CD14-positive monocyte (primary cell): ENCODE measurements around the gene ASS1. TPM values are rescaled to one million over a fixed set of nuclear protein-coding genes. Genes with fewer than 3 reads are reported as not detected.

Experiments
- DNase-seq, 3 donors: peaks; one replicate each; pipeline ENCODE4 v3.0.0-alpha.2; 2011 to 2022
- H2AFZ ChIP-seq: 2 replicates; pipeline ENCODE4 v1.6.0; 2012; ENCODE audit warnings: mild to moderate bottlenecking, low read depth, low read length, inconsistent platforms; ENCODE audit not compliant: insufficient read depth, poor library complexity, severe bottlenecking
- H3K27ac ChIP-seq, 2 donors: 1 replicate in 1 of 2; 2 replicates in 1 of 2; pipeline ENCODE4 v1.5.1; 2012 to 2013; ENCODE audit warnings: low read length in 2 of 2, control low read depth in 1 of 2, inconsistent platforms in 1 of 2, low read depth in 1 of 2, mild to moderate bottlenecking in 1 of 2
- H3K27me3 ChIP-seq, 2 donors: one replicate each; pipeline versions ENCODE4 v1.6.0 to v1.6.1; 2011 to 2013; ENCODE audit warnings: low read length in 2 of 2; ENCODE audit not compliant: control insufficient read depth in 2 of 2, insufficient read depth in 2 of 2
- H3K36me3 ChIP-seq, 2 donors: replicated peaks in 1 of 2; 1 replicate in 1 of 2; 2 replicates in 1 of 2; pipeline versions ENCODE4 v1.5.1 to v1.6.1; 2012 to 2013; ENCODE audit warnings: low read length in 2 of 2, control low read depth in 1 of 2, inconsistent platforms in 1 of 2, mild to moderate bottlenecking in 1 of 2; ENCODE audit not compliant: insufficient read depth in 2 of 2, control insufficient read depth in 1 of 2
- H3K4me1 ChIP-seq, 2 donors: 1 replicate in 1 of 2; 2 replicates in 1 of 2; pipeline versions ENCODE4 v1.5.1 to v1.6.1; 2012 to 2013; ENCODE audit warnings: low read length in 2 of 2, control low read depth in 1 of 2, inconsistent platforms in 1 of 2, mild to moderate bottlenecking in 1 of 2, moderate library complexity in 1 of 2; ENCODE audit not compliant: insufficient read depth in 2 of 2, control insufficient read depth in 1 of 2
- H3K4me2 ChIP-seq: replicated peaks from 2 replicates; pipeline ENCODE3; 2012; ENCODE audit warnings: low read length, moderate library complexity, mild to moderate bottlenecking; ENCODE audit not compliant: poor library complexity, severe bottlenecking; ENCODE audit errors: extremely low read depth
- H3K4me3 ChIP-seq, 3 experiments: fragments of 200-600 bp in 1 of 3; sonication (generic) in 1 of 3; replicated peaks in 1 of 3; 1 replicate in 2 of 3; 2 replicates in 1 of 3; pipeline ENCODE4 v1.5.1; 2011 to 2013; ENCODE audit warnings: low read length in 3 of 3, mild to moderate bottlenecking in 3 of 3, control low read depth in 2 of 3, low read depth in 2 of 3, inconsistent platforms in 1 of 3, moderate library complexity in 1 of 3
- H3K79me2 ChIP-seq: 2 replicates; pipeline ENCODE4 v1.6.0; 2012; ENCODE audit warnings: mild to moderate bottlenecking, control low read depth, inconsistent platforms, low read length, moderate library complexity; ENCODE audit not compliant: insufficient read depth
- H3K9ac ChIP-seq: 2 replicates; pipeline ENCODE4 v1.6.0; 2017; ENCODE audit warnings: low read length, mild to moderate bottlenecking; ENCODE audit not compliant: insufficient read depth, poor library complexity, severe bottlenecking
- H3K9me3 ChIP-seq, 2 donors: replicated peaks in 1 of 2; 1 replicate in 1 of 2; 2 replicates in 1 of 2; pipeline versions ENCODE4 v1.5.1 to v1.6.1; 2012 to 2013; ENCODE audit warnings: low read length in 2 of 2, control low read depth in 1 of 2; ENCODE audit not compliant: control insufficient read depth in 1 of 2, insufficient read depth in 1 of 2
- H4K20me1 ChIP-seq: 2 replicates; pipeline ENCODE4 v1.6.0; 2012; ENCODE audit warnings: mild to moderate bottlenecking, low read length, control low read depth, moderate library complexity; ENCODE audit not compliant: insufficient read depth
- H3K27ac Mint-ChIP-seq, 7 donors: one replicate each; pipeline ENCODE4 v1.8.0; 2020; ENCODE audit warnings: mild to moderate bottlenecking in 7 of 7, mixed read lengths in 7 of 7, moderate library complexity in 6 of 7, inconsistent platforms in 2 of 7
- H3K27me3 Mint-ChIP-seq, 3 donors: one replicate each; pipeline ENCODE4 v1.8.0; 2021 to 2022; ENCODE audit warnings: low read depth in 3 of 3, mild to moderate bottlenecking in 3 of 3, mixed read lengths in 3 of 3, moderate library complexity in 3 of 3, inconsistent platforms in 1 of 3
- H3K36me3 Mint-ChIP-seq, 2 donors: one replicate each; pipeline ENCODE4 v1.8.0; 2020; ENCODE audit warnings: mixed read lengths in 2 of 2, inconsistent platforms in 1 of 2, mild to moderate bottlenecking in 1 of 2
- H3K4me1 Mint-ChIP-seq: one replicate; pipeline ENCODE4 v1.8.0; 2020; ENCODE audit warnings: mild to moderate bottlenecking, mixed read lengths
- H3K4me3 Mint-ChIP-seq, 2 donors: one replicate each; pipeline ENCODE4 v1.8.0; 2020; ENCODE audit warnings: mild to moderate bottlenecking in 2 of 2, mixed read lengths in 2 of 2, moderate library complexity in 1 of 2
- H3K9me3 Mint-ChIP-seq, 7 donors: one replicate each; pipeline ENCODE4 v1.8.0; 2020 to 2022; ENCODE audit warnings: mixed read lengths in 7 of 7, mild to moderate bottlenecking in 6 of 7, moderate library complexity in 6 of 7, inconsistent platforms in 2 of 7
- WGBS: methylation state at CpG from one replicate; pipeline ENCODE4 v1.1.5; 2013; ENCODE audit warnings: missing lambda C conversion rate; ENCODE audit not compliant: insufficient coverage; 5-methylcytosine and 5-hydroxymethylcytosine counted together
- intact Hi-C, 2 donors: fragments of 100-400 bp; cut with micrococcal nuclease; formaldehyde crosslinking; loops; one replicate each; pipeline versions ENCODE4 v1.15.0 to v1.15.1; 2023
- polyA plus RNA-seq, 3 donors: library from polyadenylated mRNA; depleted of rRNA in 1 of 3; unstranded in 2 of 3; stranded (reverse) in 1 of 3; fragments of 300-500 nt in 2 of 3; fragments of >200 nt in 1 of 3; fragmentation: Illumina TruSeq in 2 of 3; gene quantifications; 1 replicate in 2 of 3; 2 replicates in 1 of 3; pipeline ENCODE4 v1.2.3, GENCODE V29; 2012 to 2021
- TF ChIP-seq, protein P1 (sequence below): fragments of 200-600 bp; IDR thresholded peaks from one replicate; pipeline ENCODE4 v1.8.0; 2022; ENCODE audit warnings: antibody characterized with exemption, mild to moderate bottlenecking

The ASS1 gene
- polyA plus RNA-seq, 3 donors: not detected

DNA sequence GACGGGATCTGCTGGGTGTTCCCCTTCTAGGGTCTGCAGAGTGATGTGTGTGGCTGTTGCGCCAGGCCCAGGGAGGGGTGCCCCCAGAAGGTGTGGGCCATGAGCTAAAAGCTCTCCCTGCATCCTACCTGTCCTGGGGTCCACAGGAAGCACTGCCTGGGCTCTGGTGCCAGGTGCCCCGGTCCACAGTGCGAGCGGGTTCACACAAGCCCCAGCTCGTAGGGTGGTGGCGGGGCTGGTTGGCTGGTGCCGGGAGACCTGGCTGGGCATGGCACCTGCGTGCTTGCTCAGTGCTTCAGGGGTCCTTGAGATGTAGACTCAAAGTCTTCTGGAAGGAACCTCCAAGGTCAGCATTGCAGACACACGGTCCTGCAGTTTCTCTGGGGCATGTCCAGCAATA lies 25.5 kb downstream of the ASS1 start:
- intact Hi-C loops: no loop called here
- WGBS: 88% methylated on average over 10 of the region's 10 CpGs

DNA sequence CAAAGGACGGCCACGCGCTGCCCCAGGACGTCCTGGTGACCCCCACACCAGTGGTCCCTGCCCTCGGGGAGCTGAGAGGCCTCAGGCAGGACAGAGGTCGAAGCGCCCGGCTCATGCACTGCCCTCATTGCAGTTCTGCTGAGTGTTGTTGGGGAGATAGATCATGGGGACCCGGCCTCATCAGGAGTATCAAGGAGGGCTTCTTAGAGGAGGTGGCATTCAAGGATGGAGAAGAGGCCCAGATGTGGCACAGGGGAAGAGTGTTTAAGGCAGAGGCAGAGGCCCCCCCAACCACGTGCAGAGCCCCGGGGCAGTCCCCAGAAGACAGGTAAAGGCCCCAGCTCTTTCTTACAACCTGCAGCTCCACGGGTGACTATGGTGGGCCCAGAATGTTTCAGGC lies 26.2 kb downstream of the ASS1 start:
- Histone ChIP-seq H3K9ac (no peak overlapping the region), H2AFZ (no peak overlapping the region), H3K4me3 (no peak overlapping the region), H4K20me1 (no peaks in the 10 kb centered on the region), H3K79me2 (no peaks in the 10 kb centered on the region), H3K9me3 (no peaks in the 10 kb centered on the region), H3K27ac (no peak overlapping the region), H3K4me2 (no peak overlapping the region), H3K4me1 (no peaks in the 10 kb centered on the region), H3K36me3 (no peaks in the 10 kb centered on the region), H3K27me3 (peaks cover 7 to 60% of the 10 kb centered on the region in 2 donors)
- H3K27me3 Mint-ChIP-seq: peaks cover 57 to 81% (median 64%) of the 10 kb centered on the region in 3 donors
- no peak for DNase-seq
- WGBS: 93% methylated on average over 9 of the region's 12 CpGs
- H3K36me3 Mint-ChIP-seq: no peaks in the 10 kb centered on the region
- no peak overlapping the region for H3K27ac Mint-ChIP-seq
- peaks cover 0 to 3% (median 0%) of the 10 kb centered on the region in 7 donors for H3K9me3 Mint-ChIP-seq
- TF ChIP-seq, protein P1, sequence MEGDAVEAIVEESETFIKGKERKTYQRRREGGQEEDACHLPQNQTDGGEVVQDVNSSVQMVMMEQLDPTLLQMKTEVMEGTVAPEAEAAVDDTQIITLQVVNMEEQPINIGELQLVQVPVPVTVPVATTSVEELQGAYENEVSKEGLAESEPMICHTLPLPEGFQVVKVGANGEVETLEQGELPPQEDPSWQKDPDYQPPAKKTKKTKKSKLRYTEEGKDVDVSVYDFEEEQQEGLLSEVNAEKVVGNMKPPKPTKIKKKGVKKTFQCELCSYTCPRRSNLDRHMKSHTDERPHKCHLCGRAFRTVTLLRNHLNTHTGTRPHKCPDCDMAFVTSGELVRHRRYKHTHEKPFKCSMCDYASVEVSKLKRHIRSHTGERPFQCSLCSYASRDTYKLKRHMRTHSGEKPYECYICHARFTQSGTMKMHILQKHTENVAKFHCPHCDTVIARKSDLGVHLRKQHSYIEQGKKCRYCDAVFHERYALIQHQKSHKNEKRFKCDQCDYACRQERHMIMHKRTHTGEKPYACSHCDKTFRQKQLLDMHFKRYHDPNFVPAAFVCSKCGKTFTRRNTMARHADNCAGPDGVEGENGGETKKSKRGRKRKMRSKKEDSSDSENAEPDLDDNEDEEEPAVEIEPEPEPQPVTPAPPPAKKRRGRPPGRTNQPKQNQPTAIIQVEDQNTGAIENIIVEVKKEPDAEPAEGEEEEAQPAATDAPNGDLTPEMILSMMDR: no peak
- H3K4me3 Mint-ChIP-seq: no peak overlapping the region
- intact Hi-C loops: no loop called here
- H3K4me1 Mint-ChIP-seq: no peaks in the 10 kb centered on the region

More for the DNA sequence above, 25.5 kb downstream of the ASS1 start:
- no peaks in the 10 kb centered on the region for H3K79me2 ChIP-seq
- H3K4me3 Mint-ChIP-seq: no peak overlapping the region
- no peaks in the 10 kb centered on the region for H3K9me3 ChIP-seq
- H3K27ac ChIP-seq: no peak overlapping the region
- H3K4me1 Mint-ChIP-seq: no peaks in the 10 kb centered on the region
- H3K4me3 ChIP-seq: no peak overlapping the region
- peaks cover 7 to 63% of the 10 kb centered on the region in 2 donors for H3K27me3 ChIP-seq
- peaks cover 0 to 3% (median 0%) of the 10 kb centered on the region in 7 donors for H3K9me3 Mint-ChIP-seq
- H3K36me3 Mint-ChIP-seq: no peaks in the 10 kb centered on the region
- H3K36me3 ChIP-seq: no peaks in the 10 kb centered on the region
- TF ChIP-seq, protein P1: no peak
- no peak overlapping the region for H3K9ac ChIP-seq
- H3K27ac Mint-ChIP-seq: no peak overlapping the region
- H2AFZ ChIP-seq: no peak overlapping the region
- no peak overlapping the region for H3K4me2 ChIP-seq
- DNase-seq: no peak
- H3K4me1 ChIP-seq: no peaks in the 10 kb centered on the region
- peaks cover 54 to 81% (median 64%) of the 10 kb centered on the region in 3 donors for H3K27me3 Mint-ChIP-seq
- no peaks in the 10 kb centered on the region for H4K20me1 ChIP-seq
